ENCODE data around the gene MASP2.
"Not testable (repeated sequence)": the region's sequence is repeated elsewhere in the genome, so short reads cannot be mapped to it uniquely, and the experiment has no call there.

Gene MASP2

GRCh38 chr1:11013160-11013531 is 33.9 kb downstream of the MASP2 start:
- Mint-ChIP-seq H3K36me3 (peaks cover 9% of the 10 kb centered on the region), H3K4me3 (peak overlapping the region; percentile 91), H3K4me1 (peaks cover 17% of the 10 kb centered on the region), H3K27ac (peak overlapping the region; percentile 99), H3K9me3 (no peaks in the 10 kb centered on the region), H3K27me3 (no peaks in the 10 kb centered on the region)
- ATAC-seq (ENCODE audit: low read depth) (no peak), DNase-seq (ENCODE audit: low spot score in 2 of 2) (no peak)

GRCh38 chr1:11012260-11013159 is 34.5 kb downstream of the MASP2 start, which contains the start of gene TARDBP:
Gene TARDBP, plus strand, starts transcription at chr1:11012654. Its CDS starts 1,074 bp downstream, at chr1:11013728.
- DNase-seq (ENCODE audit: low spot score in 2 of 2) (peak; percentile 90 to 94), ATAC-seq (ENCODE audit: low read depth) (peak; percentile 83)
- Mint-ChIP-seq H3K4me1 (peaks cover 17% of the 10 kb centered on the region), H3K27ac (peak within 1 kb of the TSS; percentile 99), H3K27me3 (no peaks in the 10 kb centered on the region), H3K9me3 (no peaks in the 10 kb centered on the region), H3K4me3 (peak within 1 kb of the TSS; percentile 91), H3K36me3 (peaks cover 9% of the 10 kb centered on the region)

GRCh38 chr1:11000526-11000925 is 46.5 kb downstream of the MASP2 start:
- ATAC-seq (ENCODE audit: low read depth) = no peak
- no peak overlapping the region for H3K27ac Mint-ChIP-seq
- H3K4me3 Mint-ChIP-seq = no peak overlapping the region
- H3K4me1 Mint-ChIP-seq = no peaks in the 10 kb centered on the region
- DNase-seq (ENCODE audit: low spot score in 2 of 2) = no peak
- peaks cover 8% of the 10 kb centered on the region for H3K36me3 Mint-ChIP-seq
- no peaks in the 10 kb centered on the region for H3K27me3 Mint-ChIP-seq
- peaks cover 2% of the 10 kb centered on the region for H3K9me3 Mint-ChIP-seq

GRCh38 chr1:10996100-10996499 is 50.9 kb downstream of the MASP2 start:
- Mint-ChIP-seq H3K4me1 (peaks cover 3% of the 10 kb centered on the region), H3K36me3 (peaks cover 8% of the 10 kb centered on the region), H3K27me3 (peaks cover 2% of the 10 kb centered on the region), H3K4me3 (no peak overlapping the region), H3K9me3 (peaks cover 3% of the 10 kb centered on the region), H3K27ac (no peak overlapping the region)
- ATAC-seq (ENCODE audit: low read depth) = no peak
- no peak for DNase-seq (ENCODE audit: low spot score in 2 of 2)

- Mint-ChIP-seq H3K27me3 (peaks cover 2% of the 10 kb centered on the region), H3K4me1 (peaks cover 4% of the 10 kb centered on the region), H3K27ac (no peak overlapping the region), H3K4me3 (no peak overlapping the region), H3K9me3 (peaks cover 2% of the 10 kb centered on the region), H3K36me3 (peaks cover under 1% of the 10 kb centered on the region)
- ATAC-seq (ENCODE audit: low read depth) (no peak), DNase-seq (ENCODE audit: low spot score in 2 of 2) (no peak)
These were observed 54.2 kb downstream of the MASP2 start for GRCh38 chr1:10992864-10993263.

DNA sequence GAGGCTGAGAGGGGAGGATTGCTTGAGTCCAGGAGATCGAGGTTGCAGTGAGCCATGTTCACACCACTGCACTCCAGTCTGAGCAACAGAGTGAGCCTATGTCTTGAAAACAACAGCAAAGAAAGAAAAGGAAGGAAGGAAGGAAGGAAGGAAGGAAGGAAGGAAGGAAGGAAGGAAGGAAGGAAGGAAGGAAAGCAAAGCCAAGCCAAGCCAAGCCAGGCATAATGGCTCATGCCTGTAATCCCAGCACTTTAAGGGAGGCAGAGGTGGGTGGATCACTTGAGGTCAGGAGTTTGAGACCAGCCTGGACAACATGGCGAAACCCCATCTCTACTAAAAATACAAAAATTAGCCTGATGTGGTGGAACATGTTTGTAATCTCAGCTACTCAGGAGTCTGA is 55.0 kb downstream of the MASP2 start:
- not testable (repeated sequence) for H3K27me3 Mint-ChIP-seq

DNA sequence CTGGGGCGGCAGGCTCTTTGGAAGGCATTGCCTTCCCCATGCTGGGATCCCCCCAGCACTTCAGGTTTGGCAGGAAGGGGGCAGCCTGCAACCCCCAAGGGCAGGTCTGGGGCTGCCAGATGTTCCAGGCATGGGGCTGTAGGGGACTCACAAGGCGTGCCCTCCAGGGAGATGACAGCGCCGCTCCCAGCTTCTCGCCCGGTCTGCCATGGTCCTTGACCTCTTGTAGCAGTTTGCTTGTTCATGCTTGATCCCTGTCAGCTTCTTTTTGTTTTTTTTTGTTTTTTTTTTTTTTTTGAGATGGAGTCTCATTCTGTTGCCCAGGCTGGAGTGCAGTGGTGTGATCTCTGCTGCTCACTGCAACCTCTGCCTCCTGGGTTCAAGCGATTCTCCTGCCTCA is 56.2 kb downstream of the MASP2 start:
- H3K27ac Mint-ChIP-seq = no peak overlapping the region
- ATAC-seq (ENCODE audit: low read depth) = no peak

More for the DNA sequence above, 55.0 kb downstream of the MASP2 start:
- H3K27ac Mint-ChIP-seq; H3K36me3 Mint-ChIP-seq; H3K9me3 Mint-ChIP-seq; DNase-seq (ENCODE audit: low spot score in 2 of 2); ATAC-seq (ENCODE audit: low read depth); H3K4me1 Mint-ChIP-seq; H3K4me3 Mint-ChIP-seq: not testable (repeated sequence)

DNA sequence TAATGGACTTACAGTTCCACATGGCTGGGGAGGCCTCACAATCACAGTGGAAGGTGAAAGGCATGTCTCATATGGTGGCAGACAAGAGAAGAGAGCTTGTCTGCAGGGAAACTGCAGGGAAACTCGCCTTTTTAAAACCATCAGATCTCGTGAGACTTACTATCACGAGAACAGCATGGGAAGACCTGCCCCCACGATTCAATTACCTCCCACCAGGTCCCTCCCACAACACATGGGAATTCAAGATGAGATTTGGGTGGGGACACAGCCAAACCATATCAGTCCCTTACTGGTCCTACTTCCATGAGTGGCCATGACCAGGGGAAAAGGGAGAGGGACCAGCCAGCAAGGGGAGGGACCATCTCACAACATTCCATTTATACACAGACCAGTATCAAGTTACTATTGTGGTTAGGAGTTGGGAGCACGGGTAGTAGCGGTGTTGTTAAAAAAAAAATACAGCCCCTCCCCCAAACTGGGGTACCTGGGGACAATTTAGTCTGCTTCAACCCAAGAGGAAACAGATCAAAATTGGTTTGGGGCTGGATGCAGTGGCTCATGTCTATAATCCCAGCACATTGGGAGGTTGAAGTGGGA is 57.0 kb downstream of the MASP2 start:
- not testable (repeated sequence) for H3K27ac Mint-ChIP-seq; H3K4me3 Mint-ChIP-seq; H3K27me3 Mint-ChIP-seq; ATAC-seq (ENCODE audit: low read depth); DNase-seq (ENCODE audit: low spot score in 2 of 2); H3K9me3 Mint-ChIP-seq; H3K4me1 Mint-ChIP-seq; H3K36me3 Mint-ChIP-seq

More for the DNA sequence above, 56.2 kb downstream of the MASP2 start:
- H3K4me1 Mint-ChIP-seq = peaks cover 8% of the 10 kb centered on the region
- H3K9me3 Mint-ChIP-seq = peaks cover 2% of the 10 kb centered on the region
- peaks cover 2% of the 10 kb centered on the region for H3K36me3 Mint-ChIP-seq
- H3K27me3 Mint-ChIP-seq = peaks cover 3% of the 10 kb centered on the region
- DNase-seq (ENCODE audit: low spot score in 2 of 2) = no peak
- H3K4me3 Mint-ChIP-seq = no peak overlapping the region

GRCh38 chr1:10989095-10989494 is 57.9 kb downstream of the MASP2 start:
- DNase-seq (ENCODE audit: low spot score in 2 of 2) = no peak

GRCh38 chr1:10987840-10988417 is 59.1 kb downstream of the MASP2 start:
- peaks cover 2% of the 10 kb centered on the region for H3K36me3 Mint-ChIP-seq
- no peak overlapping the region for H3K27ac Mint-ChIP-seq
- DNase-seq (ENCODE audit: low spot score in 2 of 2) = no peak
- ATAC-seq (ENCODE audit: low read depth) = no peak
- H3K27me3 Mint-ChIP-seq = peaks cover 3% of the 10 kb centered on the region
- H3K4me3 Mint-ChIP-seq = no peak overlapping the region
- peaks cover 10% of the 10 kb centered on the region for H3K4me1 Mint-ChIP-seq
- peaks cover 2% of the 10 kb centered on the region for H3K9me3 Mint-ChIP-seq

More at GRCh38 chr1:10989095-10989494, 57.9 kb downstream of the MASP2 start:
- Mint-ChIP-seq H3K4me1 (peaks cover 10% of the 10 kb centered on the region), H3K27me3 (peaks cover 3% of the 10 kb centered on the region), H3K4me3 (no peak overlapping the region), H3K9me3 (peaks cover 2% of the 10 kb centered on the region), H3K36me3 (peaks cover 2% of the 10 kb centered on the region), H3K27ac (no peak overlapping the region)
- no peak for ATAC-seq (ENCODE audit: low read depth)

DNA sequence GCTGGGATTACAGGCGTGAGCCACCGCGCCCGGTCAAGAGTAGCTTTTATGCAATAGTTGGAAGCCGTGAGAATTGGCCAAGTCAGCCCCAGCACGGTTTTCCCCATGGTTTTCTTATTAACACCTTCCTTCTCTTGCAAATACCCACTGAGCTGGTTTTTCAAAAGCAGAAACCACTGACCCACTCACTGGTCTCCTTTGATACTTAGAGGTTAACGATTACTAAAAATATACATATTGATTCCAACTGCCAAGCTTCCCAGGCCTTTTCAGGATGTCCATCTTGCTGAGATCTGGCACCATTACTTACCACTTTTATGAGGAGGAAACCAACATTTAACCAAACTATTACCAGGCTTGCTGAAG is 60.5 kb downstream of the MASP2 start:
- ATAC-seq (ENCODE audit: low read depth) (no peak), DNase-seq (ENCODE audit: low spot score in 2 of 2) (no peak)
- H3K4me1 Mint-ChIP-seq = peaks cover 7% of the 10 kb centered on the region
- no peak overlapping the region for H3K4me3 Mint-ChIP-seq
- H3K27ac Mint-ChIP-seq = no peak overlapping the region
- H3K9me3 Mint-ChIP-seq = no peaks in the 10 kb centered on the region
- H3K27me3 Mint-ChIP-seq = peaks cover 2% of the 10 kb centered on the region
- H3K36me3 Mint-ChIP-seq = peaks cover 2% of the 10 kb centered on the region

DNA sequence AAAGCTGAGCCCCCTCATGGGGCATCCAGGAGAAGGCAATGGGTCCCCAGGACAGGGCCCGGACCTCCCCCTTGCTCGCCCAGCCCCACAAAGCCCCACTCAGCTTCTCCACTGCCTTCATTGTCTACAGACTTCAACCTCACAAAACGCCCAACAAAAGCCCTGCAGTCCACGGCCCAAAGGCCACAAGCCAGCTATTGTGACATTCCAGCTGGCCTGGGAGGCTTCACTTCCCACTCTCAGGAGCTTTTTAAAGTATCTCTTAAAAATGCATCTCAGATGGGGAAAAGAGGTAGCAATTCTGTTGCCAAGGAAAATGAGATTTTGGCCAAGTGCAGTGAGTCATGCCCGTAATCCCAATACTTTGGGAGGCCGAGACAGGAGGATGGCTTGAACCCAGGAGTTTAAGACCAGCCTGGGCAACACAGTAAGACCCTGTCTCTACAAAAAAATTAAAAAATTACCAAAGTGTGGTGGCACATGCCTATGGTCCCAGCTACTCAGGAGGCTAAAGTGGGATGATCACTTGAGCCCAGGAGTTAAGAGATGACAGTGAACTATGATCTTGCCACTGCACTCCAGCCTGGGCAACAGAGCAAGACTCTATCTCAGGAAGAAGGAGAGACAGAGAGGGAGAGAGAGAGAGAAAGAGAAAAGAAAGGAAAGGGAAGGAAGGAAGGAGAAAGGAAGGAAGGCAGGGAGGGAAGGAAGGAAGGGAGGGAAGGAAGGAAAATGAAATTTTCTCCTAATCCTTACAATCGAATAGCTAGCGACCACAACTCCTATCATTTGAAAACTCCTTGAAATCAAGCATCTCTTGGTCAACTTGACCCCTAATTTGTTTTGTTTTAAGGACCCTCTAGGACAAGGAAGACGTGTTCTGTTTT is 66.0 kb downstream of the MASP2 start:
- no peak for DNase-seq (ENCODE audit: low spot score in 2 of 2)
- H3K36me3 Mint-ChIP-seq = no peaks in the 10 kb centered on the region
- peaks cover 3% of the 10 kb centered on the region for H3K4me1 Mint-ChIP-seq
- no peak overlapping the region for H3K4me3 Mint-ChIP-seq
- no peak for ATAC-seq (ENCODE audit: low read depth)
- H3K27me3 Mint-ChIP-seq = peaks cover 14% of the 10 kb centered on the region
- no peak overlapping the region for H3K27ac Mint-ChIP-seq
- no peaks in the 10 kb centered on the region for H3K9me3 Mint-ChIP-seq

GRCh38 chr1:10980094-10980577 is 66.9 kb downstream of the MASP2 start:
- Mint-ChIP-seq H3K27ac (no peak overlapping the region), H3K4me3 (no peak overlapping the region), H3K9me3 (no peaks in the 10 kb centered on the region), H3K4me1 (no peaks in the 10 kb centered on the region), H3K36me3 (no peaks in the 10 kb centered on the region), H3K27me3 (peaks cover 12% of the 10 kb centered on the region)
- DNase-seq (ENCODE audit: low spot score in 2 of 2) (no peak), ATAC-seq (ENCODE audit: low read depth) (no peak)

Measured in memory B cell (primary cell).